Activated CD8-positive, alpha-beta T cell treated with anti-CD3 and anti-CD28 coated beads, Interleukin-2, amount 10 ng/mL, durations not matched to agents 7 days and 5 days (primary cell): ENCODE data around the gene MYO5C. TPM values are rescaled to one million over a fixed set of nuclear protein-coding genes. Genes with fewer than 3 reads are reported as not detected.

Source experiments
- ATAC-seq: fragments of 150-1000 bp; cut with Tn5 transposase; one replicate; pipeline ENCODE4 v1.10.0; 2021; ENCODE audit warnings: moderate library complexity
- CTCF ChIA-PET: fragments of 350-600 bp; sonication (Branson Sonifier 250); formaldehyde crosslinking; loops from one replicate; lab custom pipeline; 2021; ENCODE audit warnings: antibody characterized with exemption; lab: Charles Lee
- POLR2A ChIA-PET: fragments of 350-600 bp; sonication (Branson Sonifier 250); formaldehyde crosslinking; loops from one replicate; lab custom pipeline; 2021; ENCODE audit warnings: antibody characterized with exemption; lab: Charles Lee
- DNase-seq: peaks from one replicate; pipeline ENCODE4 v3.0.0-alpha.2; 2020
- H3K27ac Mint-ChIP-seq: one replicate; pipeline ENCODE4 v1.8.0; 2021; ENCODE audit warnings: mild to moderate bottlenecking, mixed read lengths
- H3K27me3 Mint-ChIP-seq: one replicate; pipeline ENCODE4 v1.8.0; 2021; ENCODE audit warnings: low read depth, mixed read lengths
- H3K36me3 Mint-ChIP-seq: one replicate; pipeline ENCODE4 v1.8.0; 2021; ENCODE audit warnings: low read depth, mixed read lengths
- H3K4me1 Mint-ChIP-seq: one replicate; pipeline ENCODE4 v1.8.0; 2021; ENCODE audit warnings: low read depth, mixed read lengths
- H3K4me3 Mint-ChIP-seq: one replicate; pipeline ENCODE4 v1.8.0; 2021; ENCODE audit warnings: mild to moderate bottlenecking, mixed read lengths
- H3K9me3 Mint-ChIP-seq: one replicate; pipeline ENCODE4 v1.8.0; 2022; ENCODE audit warnings: mixed read lengths; ENCODE audit not compliant: insufficient read depth
- total RNA-seq, 2 experiments: library from RNA; stranded (reverse); gene quantifications; one replicate each; pipeline ENCODE4 v1.2.3, GENCODE V29; 2021

Gene MYO5C
- total RNA-seq, 2 experiments from 2014 or later, result 2.5 to 3.2 TPM

DNA sequence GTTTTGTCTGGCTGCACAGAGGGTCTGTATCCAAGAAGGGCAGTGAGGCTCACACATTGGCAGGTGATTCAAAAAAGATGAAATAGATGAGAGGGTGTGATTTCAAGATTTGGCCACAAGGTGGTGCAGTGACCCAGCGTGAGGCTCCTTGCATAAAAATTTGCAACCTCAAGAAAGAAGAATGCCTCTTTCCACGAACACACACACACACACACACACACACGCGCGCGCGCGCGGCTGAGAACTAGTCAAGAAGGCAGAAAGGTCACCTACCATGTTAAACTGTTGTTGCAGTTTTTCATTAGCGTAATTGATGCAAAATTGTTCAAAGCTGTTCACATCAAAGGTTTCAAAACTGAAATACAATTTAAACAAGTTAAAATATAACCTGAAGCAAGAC lies 39.2 kb downstream of the MYO5C start:
- H3K4me3 Mint-ChIP-seq, result peak overlapping the region; percentile 67
- H3K9me3 Mint-ChIP-seq, result no peaks in the 10 kb centered on the region
- no peaks in the 10 kb centered on the region for H3K36me3 Mint-ChIP-seq
- H3K27ac Mint-ChIP-seq, result peak overlapping the region; percentile 83
- ATAC-seq (peak; percentile 47), DNase-seq (peak; percentile 89)
- H3K4me1 Mint-ChIP-seq, result peaks cover 50% of the 10 kb centered on the region
- H3K27me3 Mint-ChIP-seq, result no peaks in the 10 kb centered on the region
- POLR2A ChIA-PET, result interaction anchor here (0.6 to 1.0 kb wide), 4 partner anchors 17 to 478 kb away, joined by 3 to 6 read pairs (median 3); no protein-coding TSS in a partner anchor
- CTCF ChIA-PET, result interaction anchor here (0.6 to 6.9 kb wide), 54 partner anchors 8 to 481 kb away, joined by 3 to 106 read pairs (median 4); partner anchors contain the start of gene MYO5A

DNA sequence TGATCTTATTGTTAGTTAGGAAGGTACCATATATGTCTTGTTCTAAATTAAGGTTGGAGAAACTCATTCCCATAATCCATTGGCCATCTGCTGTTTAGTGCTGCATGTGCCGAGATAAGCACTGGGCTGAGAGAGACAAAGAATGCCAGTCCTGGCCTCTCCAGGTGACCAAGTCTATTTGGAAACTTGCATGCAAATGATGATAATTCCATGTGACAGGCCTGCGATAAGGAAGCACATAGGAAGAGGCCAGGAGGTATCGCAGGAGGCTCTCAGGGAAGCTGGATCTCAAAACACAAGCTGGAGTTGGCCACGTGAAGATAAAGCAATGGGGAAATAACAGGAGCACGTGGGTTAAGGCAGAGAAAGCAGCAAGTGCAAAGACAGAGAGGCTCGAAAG lies 39.7 kb downstream of the MYO5C start:
- Mint-ChIP-seq H3K9me3 (no peaks in the 10 kb centered on the region), H3K36me3 (no peaks in the 10 kb centered on the region), H3K27ac (no peak overlapping the region), H3K4me3 (peak overlapping the region; percentile 67), H3K4me1 (peaks cover 46% of the 10 kb centered on the region), H3K27me3 (no peaks in the 10 kb centered on the region)
- DNase-seq (no peak), ATAC-seq (no peak)
- POLR2A ChIA-PET, result interaction anchor here (0.9 to 1.0 kb wide), 2 partner anchors 75 to 479 kb away, joined by 3 read pairs; no protein-coding TSS in a partner anchor
- CTCF ChIA-PET, result interaction anchor here (0.6 to 6.9 kb wide), 25 partner anchors 10 to 482 kb away, joined by 3 to 106 read pairs (median 5); partner anchors contain the start of gene MYO5A

DNA sequence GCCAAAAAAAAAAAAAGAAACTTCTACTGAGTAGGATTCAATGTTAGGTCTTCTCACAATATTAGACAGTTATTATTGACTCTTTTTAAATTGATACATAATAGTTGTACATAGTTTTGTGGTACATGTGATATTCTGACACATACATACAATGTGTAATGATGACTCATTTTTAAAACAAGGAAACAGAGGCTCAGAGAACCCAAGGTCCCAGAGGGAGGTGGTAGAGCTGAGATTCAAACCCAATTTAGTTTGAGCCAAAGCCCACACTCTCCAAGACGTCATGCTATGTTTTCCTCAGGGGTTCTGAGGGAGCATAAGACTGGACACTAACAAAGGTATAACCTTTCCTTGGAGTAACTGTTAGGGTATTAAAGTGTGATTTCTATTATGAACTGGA lies 40.6 kb downstream of the MYO5C start:
- H3K27me3 Mint-ChIP-seq, result no peaks in the 10 kb centered on the region
- H3K4me1 Mint-ChIP-seq, result peaks cover 39% of the 10 kb centered on the region
- no peaks in the 10 kb centered on the region for H3K9me3 Mint-ChIP-seq
- H3K27ac Mint-ChIP-seq, result no peak overlapping the region
- H3K4me3 Mint-ChIP-seq, result no peak overlapping the region
- no peaks in the 10 kb centered on the region for H3K36me3 Mint-ChIP-seq
- ChIA-PET POLR2A (interaction anchor here (1.1 kb wide), 1 partner anchor 478 kb away, joined by 3 read pairs; no protein-coding TSS in a partner anchor), CTCF (interaction anchor here (1.0 to 6.9 kb wide), 15 partner anchors 10 to 528 kb away, joined by 3 to 106 read pairs (median 7); no protein-coding TSS in a partner anchor)
- ATAC-seq, result no peak
- DNase-seq, result no peak

DNA sequence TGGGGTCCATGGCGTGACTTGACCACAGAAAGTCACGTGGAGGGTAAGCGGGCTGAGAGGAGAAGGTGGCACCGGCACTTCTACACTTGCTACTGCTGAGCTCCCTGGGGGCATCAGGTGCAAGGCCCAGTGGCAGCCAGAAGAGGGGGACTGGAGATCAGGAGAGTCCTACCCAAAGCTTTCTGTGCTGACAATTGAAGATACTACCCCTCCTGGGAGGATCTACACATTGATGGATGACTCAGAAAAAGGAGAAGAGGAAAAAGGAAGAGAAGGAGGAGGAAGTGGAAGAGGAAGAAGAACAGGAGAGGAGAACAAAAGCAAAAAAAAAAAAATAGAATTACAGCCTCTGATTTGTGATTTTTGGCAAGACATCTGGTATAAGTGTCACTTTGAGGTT lies 41.2 kb downstream of the MYO5C start:
- ATAC-seq (peak; percentile 48), DNase-seq (no peak)
- Mint-ChIP-seq H3K36me3 (no peaks in the 10 kb centered on the region), H3K4me1 (peaks cover 39% of the 10 kb centered on the region), H3K27me3 (peaks cover 3% of the 10 kb centered on the region), H3K27ac (no peak overlapping the region), H3K9me3 (no peaks in the 10 kb centered on the region), H3K4me3 (no peak overlapping the region)
- ChIA-PET CTCF (interaction anchor here (1.2 to 6.9 kb wide), 11 partner anchors 9 to 529 kb away, joined by 3 to 106 read pairs (median 7); no protein-coding TSS in a partner anchor), POLR2A (interaction anchor here (1.1 kb wide), 1 partner anchor 479 kb away, joined by 3 read pairs; no protein-coding TSS in a partner anchor)

DNA sequence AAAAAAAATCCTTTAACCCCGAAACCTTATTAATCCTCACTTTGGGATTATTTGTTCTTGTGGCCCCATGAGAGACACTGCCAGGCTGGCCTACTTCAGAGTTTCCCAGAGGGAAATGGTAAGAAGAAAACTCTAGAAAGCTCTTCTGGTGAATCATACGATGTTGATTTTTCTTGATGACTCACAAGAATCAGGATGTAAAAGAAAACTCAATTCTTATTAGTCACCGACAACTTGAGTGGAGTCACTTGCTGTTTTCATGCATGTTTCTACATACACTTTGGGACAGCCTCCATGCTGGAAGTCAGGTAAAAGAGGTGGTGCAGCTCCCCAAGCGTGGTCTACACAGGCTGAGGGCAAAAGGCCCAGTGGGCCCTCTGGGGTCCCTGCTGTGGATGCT lies 42.8 kb downstream of the MYO5C start:
- Mint-ChIP-seq H3K9me3 (no peaks in the 10 kb centered on the region), H3K36me3 (no peaks in the 10 kb centered on the region), H3K4me3 (no peak overlapping the region), H3K27ac (no peak overlapping the region), H3K4me1 (peaks cover 31% of the 10 kb centered on the region), H3K27me3 (peaks cover 4% of the 10 kb centered on the region)
- ATAC-seq (no peak), DNase-seq (no peak)
- ChIA-PET POLR2A (no interaction called here), CTCF (interaction anchor here (0.6 to 1.2 kb wide), 5 partner anchors 10 to 136 kb away, joined by 3 to 4 read pairs (median 3); no protein-coding TSS in a partner anchor)

DNA sequence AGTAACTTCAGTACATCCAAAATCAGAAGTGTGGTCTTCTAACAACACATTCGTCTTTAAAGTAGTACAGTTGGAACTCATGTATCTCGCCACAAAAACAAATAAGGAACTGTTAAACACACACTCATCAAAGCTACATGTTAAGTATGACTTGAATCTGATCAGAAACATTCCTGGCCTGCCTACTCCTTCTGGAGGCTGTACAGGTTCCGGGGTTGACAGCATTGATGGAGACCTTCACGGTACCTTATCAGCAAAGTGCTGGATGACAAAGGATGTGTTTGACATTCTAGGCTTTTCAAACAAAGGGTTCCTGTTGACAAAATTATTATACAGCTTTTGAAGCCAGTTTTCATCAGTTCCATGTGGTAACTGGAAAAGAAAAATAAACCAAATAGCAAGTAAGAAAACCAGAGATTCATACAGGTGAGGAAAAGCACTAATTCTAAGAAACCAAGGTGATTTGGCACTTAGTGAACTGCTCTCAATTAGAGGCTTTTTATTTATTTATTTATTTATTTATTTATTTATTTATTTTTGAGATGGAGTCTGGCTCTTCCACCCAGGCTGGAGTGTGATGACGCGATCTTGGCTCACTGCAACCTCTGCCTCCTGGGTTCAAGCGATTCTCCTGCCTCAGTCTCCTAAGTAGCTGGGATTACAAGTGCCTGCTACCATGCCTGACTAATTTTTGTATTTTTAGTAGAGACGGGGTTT lies 44.3 kb downstream of the MYO5C start:
- Mint-ChIP-seq H3K27me3 (peaks cover 7% of the 10 kb centered on the region), H3K27ac (no peak overlapping the region), H3K36me3 (no peaks in the 10 kb centered on the region), H3K9me3 (no peaks in the 10 kb centered on the region), H3K4me3 (no peak overlapping the region), H3K4me1 (peaks cover 18% of the 10 kb centered on the region)
- DNase-seq (no peak), ATAC-seq (no peak)
- ChIA-PET POLR2A (interaction anchor here (1.1 kb wide), 1 partner anchor 11 kb away, joined by 4 read pairs; no protein-coding TSS in a partner anchor), CTCF (interaction anchor here (0.9 to 1.9 kb wide), 5 partner anchors 10 to 484 kb away, joined by 3 to 7 read pairs (median 4); no protein-coding TSS in a partner anchor)

DNA sequence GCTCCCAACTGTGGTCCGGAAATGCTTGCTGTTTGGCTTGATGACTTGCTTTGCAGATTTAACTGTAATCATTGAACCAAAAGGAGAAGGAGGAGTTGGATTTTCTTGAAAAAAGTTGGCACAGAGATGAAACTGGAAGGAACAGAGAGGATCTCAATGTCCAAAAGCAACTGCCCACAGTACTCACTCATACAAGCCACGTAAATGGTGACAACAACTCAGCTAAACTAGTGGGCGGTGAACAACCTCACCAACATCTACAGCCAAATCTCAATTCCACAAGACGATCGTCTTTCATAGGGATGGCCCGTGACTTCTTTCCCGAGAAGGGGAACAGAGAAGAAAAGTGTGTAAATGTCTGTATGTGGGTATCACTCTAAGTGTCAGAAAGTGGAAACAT lies 48.1 kb downstream of the MYO5C start:
- Mint-ChIP-seq H3K27me3 (peaks cover 7% of the 10 kb centered on the region), H3K4me3 (no peak overlapping the region), H3K9me3 (no peaks in the 10 kb centered on the region), H3K27ac (no peak overlapping the region), H3K36me3 (peaks cover 2% of the 10 kb centered on the region), H3K4me1 (peaks cover 6% of the 10 kb centered on the region)
- ATAC-seq (no peak), DNase-seq (no peak)
- ChIA-PET POLR2A (interaction anchor here (0.6 kb wide), 1 partner anchor 69 kb away, joined by 3 read pairs; no protein-coding TSS in a partner anchor), CTCF (no interaction called here)

DNA sequence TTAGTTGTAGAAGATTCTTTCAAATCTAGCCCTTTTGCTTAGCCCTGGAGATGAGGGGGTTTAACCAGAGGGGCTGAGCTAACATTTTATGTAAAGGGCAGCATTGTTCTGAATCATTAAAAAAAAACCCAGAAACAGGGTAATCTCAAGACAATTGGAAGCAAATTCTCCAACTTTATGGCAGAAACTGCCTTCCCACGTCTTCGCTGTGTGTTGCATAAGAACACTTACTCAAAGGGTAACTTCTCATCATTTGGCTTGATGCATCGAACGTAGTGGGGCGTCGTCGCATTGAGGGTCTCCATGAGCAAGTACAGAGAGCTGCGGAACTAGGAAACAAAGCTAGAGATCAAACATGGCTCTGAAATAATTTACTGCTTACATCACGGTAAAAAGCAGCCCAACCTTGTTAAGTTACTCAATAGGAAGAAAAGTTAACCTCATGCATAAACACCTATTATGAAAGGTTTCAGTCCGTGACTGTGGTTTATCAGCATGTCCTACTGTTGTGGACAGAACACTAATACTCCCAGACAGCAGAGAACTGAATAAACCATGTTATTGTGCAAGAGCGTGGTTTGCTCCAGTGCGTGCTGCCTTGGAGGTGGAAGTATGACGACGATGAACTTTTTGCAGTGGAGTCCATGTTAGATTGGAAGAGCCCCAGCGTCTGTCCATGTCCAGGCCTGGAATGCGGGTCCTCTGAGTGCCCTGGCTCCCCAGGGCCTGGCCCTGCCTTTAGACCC lies 48.7 kb downstream of the MYO5C start:
- no peak for ATAC-seq
- ChIA-PET POLR2A (interaction anchor here (0.6 kb wide), 1 partner anchor 68 kb away, joined by 3 read pairs; no protein-coding TSS in a partner anchor), CTCF (interaction anchor here (0.9 to 1.2 kb wide), 2 partner anchors 10 to 488 kb away, joined by 4 to 10 read pairs; no protein-coding TSS in a partner anchor)
- no peak overlapping the region for H3K27ac Mint-ChIP-seq
- peaks cover 2% of the 10 kb centered on the region for H3K36me3 Mint-ChIP-seq
- no peak overlapping the region for H3K4me3 Mint-ChIP-seq
- peaks cover 7% of the 10 kb centered on the region for H3K27me3 Mint-ChIP-seq
- DNase-seq, result no peak
- no peaks in the 10 kb centered on the region for H3K9me3 Mint-ChIP-seq
- peaks cover 9% of the 10 kb centered on the region for H3K4me1 Mint-ChIP-seq

DNA sequence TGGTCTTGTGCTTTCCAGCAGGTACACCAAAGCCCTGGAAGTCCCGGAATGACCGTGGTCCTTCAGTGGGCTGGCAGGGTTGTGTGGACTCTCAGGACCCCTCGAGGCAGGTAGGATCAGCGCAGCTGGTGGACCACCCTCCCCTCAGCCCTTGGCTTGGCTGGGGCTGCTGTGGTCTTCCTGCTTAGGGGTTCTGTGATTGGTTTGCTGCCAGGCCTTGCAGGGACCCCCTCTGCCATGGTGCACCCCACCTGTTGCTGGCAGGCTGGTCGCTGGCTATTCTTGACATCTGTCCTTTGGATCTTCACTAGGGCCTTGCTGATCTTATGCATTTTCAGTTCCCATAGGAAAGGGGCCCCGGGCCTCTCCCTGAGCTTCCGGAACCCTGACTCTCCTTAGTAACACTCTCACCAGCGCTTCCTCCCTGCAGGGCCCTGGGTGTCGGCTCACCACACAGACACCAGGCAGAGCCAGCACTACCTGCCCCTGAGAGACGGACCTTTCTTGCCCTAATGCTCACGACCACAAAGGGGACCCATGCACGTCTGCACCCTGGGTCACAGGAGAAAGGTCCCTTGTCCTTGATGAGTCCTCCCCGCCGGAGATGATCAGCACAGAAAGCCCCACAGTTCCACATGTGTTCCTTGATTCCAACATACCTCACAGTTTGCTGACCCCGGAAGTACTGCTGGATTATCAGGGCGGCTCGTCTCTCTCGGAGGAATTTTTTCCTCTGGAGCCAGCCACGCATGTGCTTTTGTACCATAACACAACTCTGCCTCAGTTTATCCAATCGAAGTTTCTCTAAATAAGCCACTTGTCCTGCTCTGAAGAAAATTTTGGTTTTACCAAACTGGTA lies 51.7 kb downstream of the MYO5C start:
- ChIA-PET CTCF (interaction anchor here (2.5 kb wide), 1 partner anchor 10 kb away, joined by 9 read pairs; no protein-coding TSS in a partner anchor), POLR2A (no interaction called here)
- Mint-ChIP-seq H3K27ac (no peak overlapping the region), H3K36me3 (peaks cover 5% of the 10 kb centered on the region), H3K27me3 (peaks cover 4% of the 10 kb centered on the region), H3K9me3 (no peaks in the 10 kb centered on the region), H3K4me3 (no peak overlapping the region), H3K4me1 (peaks cover 19% of the 10 kb centered on the region)
- ATAC-seq (no peak), DNase-seq (no peak)

DNA sequence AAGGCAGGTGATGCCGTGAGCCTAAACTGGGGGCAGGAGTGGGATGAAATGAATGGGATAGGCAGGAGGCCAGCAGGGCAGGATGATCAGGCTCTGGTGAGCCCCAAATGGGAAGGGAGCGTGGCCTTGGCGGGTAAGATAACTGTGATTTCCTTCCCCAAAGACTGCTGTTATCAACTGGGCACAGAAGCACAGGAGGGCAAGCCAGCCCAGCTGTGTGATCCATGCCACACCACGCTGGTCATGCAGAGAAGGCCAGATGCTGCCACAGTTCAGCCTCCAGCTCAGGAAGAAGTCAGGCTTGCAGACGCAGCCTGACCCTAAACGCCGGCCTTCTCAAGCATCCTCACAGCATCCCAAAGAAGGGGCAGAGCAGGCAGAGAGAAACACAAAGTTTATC lies 52.3 kb downstream of the MYO5C start:
- CTCF ChIA-PET, result no interaction called here
- no peak for DNase-seq
- Mint-ChIP-seq H3K4me1 (peaks cover 19% of the 10 kb centered on the region), H3K4me3 (no peak overlapping the region), H3K27ac (no peak overlapping the region), H3K36me3 (peaks cover 5% of the 10 kb centered on the region), H3K9me3 (no peaks in the 10 kb centered on the region), H3K27me3 (peaks cover 4% of the 10 kb centered on the region)
- POLR2A ChIA-PET, result no interaction called here
- no peak for ATAC-seq
